ENCODE measurements around the gene ZFTA. TPM values are rescaled to one million over a fixed set of nuclear protein-coding genes. Genes with fewer than 3 reads are reported as not detected.

The ZFTA gene
- total and polyA plus RNA-seq, 2 donors (not counting 3 experiments of a cell fraction or from before 2014, with no cell fraction given), result 9.9 to 25.2 TPM

GRCh38 chr11:63761931-63762653 is 6.5 kb downstream of the ZFTA start:
- peaks cover 11% of the 10 kb centered on the region in 2 experiments for H3K36me3 ChIP-seq (ENCODE audit: control insufficient read depth in 2 of 2, extremely low read depth in 1 of 2, insufficient read depth in 2 of 2, low read length in 2 of 2)

More at GRCh38 chr11:63761931-63762653, 6.5 kb downstream of the ZFTA start:
- Histone ChIP-seq H3K4me3 (replicated peaks in 1 of 3; ENCODE audit: insufficient read depth in 1 of 3, low read depth in 1 of 3, low read length in 3 of 3) (no peak overlapping the region), H3K9me3 (replicated peaks; ENCODE audit: control insufficient read depth, insufficient read depth, low read length) (no peaks in the 10 kb centered on the region), H3K9ac (replicated peaks; ENCODE audit: extremely low read depth, insufficient read depth, low read length) (no peak overlapping the region), H3K27me3 (ENCODE audit: control insufficient read depth in 2 of 2, insufficient read depth in 2 of 2, low read length in 2 of 2) (no peaks in the 10 kb centered on the region), H3K27ac (ENCODE audit: insufficient read depth, low read depth, low read length) (no peak overlapping the region), H3K4me1 (ENCODE audit: control insufficient read depth, extremely low read depth, insufficient read depth, low read length) (peaks cover 13% of the 10 kb centered on the region), H3K9me1 (replicated peaks; ENCODE audit: control insufficient read depth, extremely low read depth, insufficient read depth, low read length) (no peaks in the 10 kb centered on the region), H4K20me1 (replicated peaks; ENCODE audit: control insufficient read depth, extremely low read depth, insufficient read depth, low read length) (no peaks in the 10 kb centered on the region), H2AFZ (ENCODE audit: low read depth, low read length) (no peak overlapping the region), H3K4me2 (ENCODE audit: insufficient read depth, low read length) (no peak overlapping the region), H3K79me2 (ENCODE audit: control insufficient read depth, insufficient read depth, low read length) (peaks cover 13% of the 10 kb centered on the region)
- CTCF ChIA-PET, result no interaction called here
- no TSS peak for BruUV-seq (replicated peaks)
- DNase-seq (ENCODE audit: low read depth, low spot score), result no peak
- intact Hi-C loops (cut with micrococcal nuclease) (no loop called here), dilution Hi-C loops (cut with MboI; ENCODE audit: extremely low pct_ligation_motif_present, low sequenced_read_pairs) (no loop called here)
- POLR2A ChIA-PET, result no interaction called here
- TF ChIP-seq CTCF (IDR thresholded peaks at IDR 0.05; ENCODE audit: extremely low read depth in 1 of 2, insufficient read depth in 1 of 2, low read depth in 1 of 2, low read length in 2 of 2) (no peak), EZH2 (IDR thresholded peaks at IDR 0.05; ENCODE audit: borderline replicate concordance, low read depth, low read length, severe bottlenecking) (no peak), FOS (IDR thresholded peaks at IDR 0.05; ENCODE audit: borderline replicate concordance, insufficient read depth, low read length) (no peak)
- peak; percentile 21 for FAIRE-seq
